ENCODE measurements around the gene ATP5F1C. TPM values are rescaled to one million over a fixed set of nuclear protein-coding genes. Genes with fewer than 3 reads are reported as not detected.

The ATP5F1C gene
- total and polyA plus RNA-seq, 10 of the 15 experiments (the other 5 are each of a cell fraction or from before 2014, with no cell fraction given): 307 to 978 (median 454) TPM

DNA sequence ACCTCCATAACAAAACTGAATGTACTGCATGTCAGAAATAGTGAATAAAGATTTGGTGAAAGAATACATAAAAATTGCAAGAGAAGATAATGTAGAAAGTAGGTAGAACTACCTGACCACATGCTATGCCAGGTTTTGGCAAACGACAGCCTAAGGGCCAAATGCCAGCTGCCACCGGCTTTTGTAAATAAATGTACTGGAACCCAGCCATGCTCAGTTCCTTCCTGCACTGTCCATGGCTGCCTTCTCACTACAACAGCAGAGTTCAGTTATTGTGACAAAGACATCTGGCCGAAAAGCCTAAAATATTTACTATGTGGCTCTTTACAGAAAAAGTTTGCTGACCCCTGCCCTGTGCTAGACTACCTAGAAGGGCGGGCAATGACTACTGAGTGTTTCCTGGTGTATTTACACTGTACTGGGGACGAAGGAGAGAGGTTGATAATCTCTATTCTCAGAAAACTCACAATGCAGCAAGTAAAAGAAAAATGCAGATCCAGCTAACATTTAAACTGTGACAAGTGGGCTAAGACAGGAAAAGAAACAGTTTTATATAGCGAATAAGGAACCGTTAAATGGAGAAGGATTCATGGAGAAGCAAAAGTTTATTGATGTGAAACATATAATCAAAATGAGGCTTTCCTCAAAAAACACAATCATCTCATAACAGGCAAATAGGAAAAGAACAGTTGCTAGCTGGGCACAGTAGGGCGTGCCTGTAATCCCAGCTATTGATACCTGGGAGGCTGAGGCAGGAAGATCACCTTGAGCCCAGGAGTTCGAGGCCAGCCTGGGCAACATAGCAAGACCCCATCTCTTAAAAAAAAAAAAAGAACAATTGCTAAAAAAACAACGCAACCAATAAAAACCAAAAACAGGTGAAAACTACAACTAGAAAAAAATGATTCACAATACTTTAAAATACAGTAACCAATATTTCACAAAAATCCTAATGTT, 13.9 kb upstream of the ATP5F1C start:
- in situ Hi-C loops (cut with MboI): no loop called here
- intact Hi-C loops (cut with micrococcal nuclease; ENCODE audit: unreplicated experiment): no loop called here
- ATAC-seq (no peak), DNase-seq (ENCODE audit: low read depth, low spot score) (no peak), FAIRE-seq (no peak)
- ChIA-PET SMC1A (ENCODE audit: uncharacterized antibody, unreplicated experiment) (no interaction called here), RAD21 (ENCODE audit: unreplicated experiment) (no interaction called here), POLR2A (interaction anchor here (0.8 kb wide), 1 partner anchor 12 kb away, joined by 3 read pairs; no protein-coding TSS in a partner anchor), CTCF (no interaction called here)
- H3K79me2 ChIP-seq (ENCODE audit: control insufficient read depth, insufficient read depth, low read length): no peaks in the 10 kb centered on the region
- H4K20me1 ChIP-seq (ENCODE audit: control insufficient read depth, insufficient read depth): no peaks in the 10 kb centered on the region
- no peaks in the 10 kb centered on the region for H3K4me1 ChIP-seq (ENCODE audit: control insufficient read depth, insufficient read depth, low read length)
- no peaks in the 10 kb centered on the region for H3K27me3 ChIP-seq (replicated peaks in 1 of 2; ENCODE audit: control insufficient read depth in 2 of 2, insufficient read depth in 2 of 2, low read length in 1 of 2)
- no peak overlapping the region for H3K27ac ChIP-seq (ENCODE audit: control insufficient read depth, insufficient read depth)
- TF ChIP-seq EP300 (IDR thresholded peaks at IDR 0.05; ENCODE audit: borderline replicate concordance in 1 of 2, control insufficient read depth in 1 of 2, low read depth in 2 of 2, low read length in 2 of 2) (no peak), TAF1 (IDR thresholded peaks at IDR 0.05; ENCODE audit: borderline replicate concordance, low read depth, low read length) (no peak), SRF (IDR thresholded peaks at IDR 0.05; ENCODE audit: low read depth in 2 of 2, low read length in 2 of 2) (no peak), ZNF207 (IDR thresholded peaks at IDR 0.05; ENCODE audit: borderline replicate concordance) (no peak), ZNF217 (IDR thresholded peaks at IDR 0.05) (no peak), RELA (IDR thresholded peaks at IDR 0.05; ENCODE audit: borderline replicate concordance, partially characterized antibody) (no peak), FOXK2 (IDR thresholded peaks at IDR 0.05) (no peak), HDAC6 (IDR thresholded peaks at IDR 0.05; ENCODE audit: unreplicated experiment) (no peak), BCL11A (IDR thresholded peaks at IDR 0.05; ENCODE audit: low read depth, low read length) (no peak), RB1 (IDR thresholded peaks at IDR 0.05; ENCODE audit: borderline replicate concordance) (no peak), TCF3 (IDR thresholded peaks at IDR 0.05; ENCODE audit: borderline replicate concordance, insufficient read depth, low read depth, low read length) (no peak), BRCA1 (IDR thresholded peaks at IDR 0.05; ENCODE audit: low read depth, low read length) (no peak), ASH2L (IDR thresholded peaks at IDR 0.05; ENCODE audit: borderline replicate concordance, low read depth) (no peak), BCL3 (IDR thresholded peaks at IDR 0.05; ENCODE audit: borderline replicate concordance, insufficient read depth, low read depth, low read length, poor library complexity, severe bottlenecking) (no peak), SIN3A (IDR thresholded peaks at IDR 0.05; ENCODE audit: low read depth, low read length) (no peak), E2F4 (IDR thresholded peaks at IDR 0.05; ENCODE audit: low read depth, low read length) (no peak)
- TF ChIP-seq, protein P1, sequence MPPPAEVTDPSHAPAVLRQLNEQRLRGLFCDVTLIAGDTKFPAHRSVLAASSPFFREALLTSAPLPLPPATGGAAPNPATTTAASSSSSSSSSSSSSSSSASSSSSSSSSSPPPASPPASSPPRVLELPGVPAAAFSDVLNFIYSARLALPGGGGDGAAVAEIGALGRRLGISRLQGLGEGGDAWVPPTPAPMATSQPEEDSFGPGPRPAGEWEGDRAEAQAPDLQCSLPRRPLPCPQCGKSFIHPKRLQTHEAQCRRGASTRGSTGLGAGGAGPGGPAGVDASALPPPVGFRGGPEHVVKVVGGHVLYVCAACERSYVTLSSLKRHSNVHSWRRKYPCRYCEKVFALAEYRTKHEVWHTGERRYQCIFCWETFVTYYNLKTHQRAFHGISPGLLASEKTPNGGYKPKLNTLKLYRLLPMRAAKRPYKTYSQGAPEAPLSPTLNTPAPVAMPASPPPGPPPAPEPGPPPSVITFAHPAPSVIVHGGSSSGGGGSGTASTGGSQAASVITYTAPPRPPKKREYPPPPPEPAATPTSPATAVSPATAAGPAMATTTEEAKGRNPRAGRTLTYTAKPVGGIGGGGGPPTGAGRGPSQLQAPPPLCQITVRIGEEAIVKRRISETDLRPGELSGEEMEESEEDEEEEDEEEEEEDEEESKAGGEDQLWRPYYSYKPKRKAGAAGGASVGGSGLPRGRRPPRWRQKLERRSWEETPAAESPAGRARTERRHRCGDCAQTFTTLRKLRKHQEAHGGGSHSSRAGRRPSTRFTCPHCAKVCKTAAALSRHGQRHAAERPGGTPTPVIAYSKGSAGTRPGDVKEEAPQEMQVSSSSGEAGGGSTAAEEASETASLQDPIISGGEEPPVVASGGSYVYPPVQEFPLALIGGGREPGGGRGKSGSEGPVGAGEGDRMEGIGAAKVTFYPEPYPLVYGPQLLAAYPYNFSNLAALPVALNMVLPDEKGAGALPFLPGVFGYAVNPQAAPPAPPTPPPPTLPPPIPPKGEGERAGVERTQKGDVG (CRISPR knock-in tag; IDR thresholded peaks at IDR 0.05): no peak
- no peak overlapping the region for H3K9ac ChIP-seq (ENCODE audit: control insufficient read depth, insufficient read depth, low read length)
- H2AFZ ChIP-seq (ENCODE audit: control insufficient read depth, low read depth, low read length): no peak overlapping the region
- peaks cover 2 to 28% of the 10 kb centered on the region in 2 experiments; a peak in 3 of 4 replicates for H3K36me3 ChIP-seq (ENCODE audit: control insufficient read depth in 2 of 2, insufficient read depth in 2 of 2, low read length in 1 of 2)
- BruUV-seq (replicated peaks): no TSS peak
- WGBS (ENCODE audit: insufficient coverage, insufficient replicate concordance, low lambda C conversion rate, missing lambda C conversion rate): 76% methylated on average over 10 of the region's 10 CpGs
- H3K4me2 ChIP-seq (ENCODE audit: control insufficient read depth, insufficient read depth): no peak overlapping the region
- no peaks in the 10 kb centered on the region for H3K9me3 ChIP-seq (replicated peaks; ENCODE audit: control insufficient read depth, insufficient read depth, low read length)
- H3K4me3 ChIP-seq: no peak overlapping the region
